Loucy (cell line): ENCODE measurements around the gene LDHA.
A peak's percentile ranks its signal among the peaks of the same experiment; 100 is the strongest.

Experiments
- H2AFZ ChIP-seq: fragments of 200-600 bp; sonication (generic); 2 replicates; pipeline ENCODE4 v1.6.0; 2016; ENCODE audit warnings: antibody characterized with exemption, mild to moderate bottlenecking, low read length, moderate library complexity
- H3F3A ChIP-seq: fragments of 200-600 bp; 2 replicates; pipeline ENCODE4 v1.6.0; 2016; ENCODE audit warnings: antibody characterized with exemption, low read depth, mild to moderate bottlenecking
- H3K27me3 ChIP-seq: fragments of 200-600 bp; sonication (generic); 2 replicates; pipeline ENCODE4 v1.6.1; 2014; ENCODE audit warnings: low read length, mild to moderate bottlenecking; ENCODE audit not compliant: insufficient read depth, poor library complexity, severe bottlenecking
- H3K36me3 ChIP-seq: fragments of 200-600 bp; sonication (generic); 2 replicates; pipeline ENCODE4 v1.6.1; 2016; ENCODE audit warnings: low read length; ENCODE audit not compliant: insufficient read depth
- H3K4me1 ChIP-seq: fragments of 200-600 bp; sonication (generic); 2 replicates; pipeline ENCODE4 v1.5.1; 2014; ENCODE audit warnings: low read length, mild to moderate bottlenecking; ENCODE audit not compliant: insufficient read depth, poor library complexity, severe bottlenecking
- H3K4me2 ChIP-seq: fragments of 200-600 bp; sonication (generic); 2 replicates; pipeline ENCODE4 v1.6.0; 2014; ENCODE audit warnings: antibody characterized with exemption, low read length, low read depth, mild to moderate bottlenecking; ENCODE audit not compliant: poor library complexity, severe bottlenecking
- H3K4me3 ChIP-seq: fragments of 200-600 bp; sonication (generic); 2 replicates; pipeline ENCODE4 v1.5.1; 2014; ENCODE audit warnings: low read length, mild to moderate bottlenecking, mixed read lengths; ENCODE audit not compliant: poor library complexity, severe bottlenecking
- H3K79me2 ChIP-seq: fragments of 200-600 bp; sonication (generic); 2 replicates; pipeline ENCODE4 v1.6.1; 2014; ENCODE audit warnings: low read length; ENCODE audit not compliant: insufficient read depth
- H3K9ac ChIP-seq: fragments of 200-600 bp; sonication (generic); 2 replicates; pipeline ENCODE4 v1.6.0; 2014; ENCODE audit warnings: mild to moderate bottlenecking, low read depth, low read length, moderate library complexity; ENCODE audit not compliant: poor library complexity, severe bottlenecking
- H3K9me2 ChIP-seq: fragments of 200-600 bp; sonication (generic); replicated peaks from 2 replicates; pipeline ENCODE4 v1.6.1; 2016; ENCODE audit warnings: low read depth, low read length, mixed read lengths
- H3K9me3 ChIP-seq: fragments of 200-600 bp; sonication (generic); 2 replicates; pipeline ENCODE4 v1.6.1; 2014; ENCODE audit warnings: mild to moderate bottlenecking, antibody characterized with exemption, low read length, low read depth; ENCODE audit not compliant: insufficient read depth
- H4K20me1 ChIP-seq: fragments of 200-600 bp; sonication (generic); 2 replicates; pipeline ENCODE4 v1.6.0; 2014; ENCODE audit warnings: antibody characterized with exemption, low read length, mild to moderate bottlenecking; ENCODE audit not compliant: insufficient read depth, poor library complexity, severe bottlenecking
- CTCF ChIP-seq: fragments of 200-600 bp; sonication (generic); conservative IDR thresholded peaks from 2 replicates; pipeline ENCODE4 v1.5.1; 2014; ENCODE audit warnings: mild to moderate bottlenecking, antibody characterized with exemption, low read length
- EZH2phosphoT487 ChIP-seq: fragments of 200-600 bp; IDR thresholded peaks from 2 replicates; pipeline ENCODE4 v1.6.1; 2018; ENCODE audit warnings: antibody characterized with exemption, mild to moderate bottlenecking, moderate library complexity, borderline replicate concordance

The LDHA gene

DNA sequence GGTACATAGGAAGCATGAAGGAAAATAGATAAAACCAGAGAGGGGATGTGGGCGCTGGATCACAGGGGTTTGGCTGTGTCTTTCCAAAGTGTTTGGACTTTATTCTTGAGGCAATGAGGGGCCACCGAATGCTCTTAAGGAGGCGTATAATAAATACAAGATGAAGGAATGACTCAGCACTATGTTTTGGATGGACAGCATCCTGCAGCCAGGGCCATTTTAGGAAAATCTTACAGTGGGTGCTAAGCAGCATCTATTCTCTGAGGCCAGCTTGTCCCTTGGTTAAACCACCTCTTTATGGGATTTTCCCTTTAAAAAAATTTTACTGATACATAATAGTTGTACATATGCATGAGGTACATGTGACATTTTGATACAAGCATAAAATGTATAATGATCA is 4.3 kb upstream of the LDHA start:
- H3K9me2 ChIP-seq, result no peaks in the 10 kb centered on the region
- peaks cover 23% of the 10 kb centered on the region for H3K4me1 ChIP-seq
- no peak overlapping the region for H3K4me2 ChIP-seq
- H4K20me1 ChIP-seq, result peaks cover 6% of the 10 kb centered on the region
- peaks cover 21% of the 10 kb centered on the region for H3K79me2 ChIP-seq
- H3K9me3 ChIP-seq, result no peaks in the 10 kb centered on the region
- no peak overlapping the region for H2AFZ ChIP-seq
- H3K27me3 ChIP-seq, result peaks cover 7% of the 10 kb centered on the region
- H3K4me3 ChIP-seq, result no peak overlapping the region
- H3F3A ChIP-seq, result no peaks in the 10 kb centered on the region
- no peak overlapping the region for H3K9ac ChIP-seq
- TF ChIP-seq CTCF (no peak), EZH2phosphoT487 (no peak)
- H3K36me3 ChIP-seq, result 0 out of 2 replicates have a peak, but pooled peaks cover 3% of the 10 kb centered on the region

DNA sequence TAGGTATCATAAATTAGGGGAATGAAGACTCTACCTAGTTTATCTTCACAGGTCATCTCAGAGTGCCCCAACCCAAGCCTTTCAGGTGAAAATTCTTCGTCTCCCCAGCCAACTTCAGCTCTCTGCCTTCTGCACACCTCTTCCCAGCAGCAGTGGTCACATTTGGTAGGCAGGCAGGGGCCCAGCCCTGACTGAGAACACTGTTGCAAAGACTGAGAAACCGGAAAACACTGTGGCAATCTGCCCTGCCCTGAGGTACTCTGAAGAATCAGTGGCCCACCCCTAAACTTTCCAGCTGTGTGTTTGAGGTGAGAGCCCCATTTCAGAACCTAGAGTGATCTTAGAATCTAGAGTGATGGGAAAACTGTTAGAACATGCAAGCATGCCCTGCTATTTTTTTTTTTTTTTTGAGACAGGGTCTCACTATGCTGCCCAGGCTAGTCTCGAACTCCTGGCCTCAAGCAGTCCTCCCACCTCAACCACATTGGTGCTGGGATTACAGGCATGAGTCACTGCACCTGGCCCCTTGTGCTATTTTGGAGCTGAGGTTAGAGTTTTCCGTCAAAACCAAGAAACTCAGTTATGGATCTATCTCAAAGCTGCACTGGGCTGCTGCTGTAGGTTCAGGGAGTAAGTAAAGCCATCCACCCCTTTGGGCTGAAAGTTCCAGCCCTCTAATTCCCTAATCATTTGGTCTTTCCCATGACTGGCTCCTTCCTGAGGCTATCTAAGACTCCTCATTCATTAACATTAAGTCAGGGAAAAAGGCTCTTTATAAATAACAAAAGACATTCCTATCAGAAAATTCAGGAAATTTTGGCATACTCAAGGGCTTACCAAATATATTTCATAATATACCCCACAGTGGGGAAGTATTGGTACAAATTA is 1.7 kb upstream of the LDHA start:
- H3K9me2 ChIP-seq, result no peaks in the 10 kb centered on the region
- peak overlapping the region; percentile 10 for H3K4me2 ChIP-seq
- H3F3A ChIP-seq, result peaks cover 5% of the 10 kb centered on the region; the same call in 1 of the 2 replicates
- no peak overlapping the region for H3K4me3 ChIP-seq
- TF ChIP-seq CTCF, result no peak
- no peak for TF ChIP-seq EZH2phosphoT487
- peaks cover 29% of the 10 kb centered on the region for H4K20me1 ChIP-seq
- H3K27me3 ChIP-seq, result peaks cover 13% of the 10 kb centered on the region
- H2AFZ ChIP-seq, result no peak overlapping the region
- H3K36me3 ChIP-seq, result peaks cover 17% of the 10 kb centered on the region
- H3K9ac ChIP-seq, result peak overlapping the region; percentile 100
- no peaks in the 10 kb centered on the region for H3K9me3 ChIP-seq
- peaks cover 36% of the 10 kb centered on the region for H3K4me1 ChIP-seq
- H3K79me2 ChIP-seq, result peaks cover 46% of the 10 kb centered on the region

- no peak for TF ChIP-seq EZH2phosphoT487
- TF ChIP-seq CTCF, result no peak
- peaks cover 5% of the 10 kb centered on the region; the same call in 1 of the 2 replicates for H3F3A ChIP-seq
- H3K9me3 ChIP-seq, result no peaks in the 10 kb centered on the region
- H4K20me1 ChIP-seq, result peaks cover 40% of the 10 kb centered on the region
- H3K4me2 ChIP-seq, result peak overlapping the region; percentile 88
- peaks cover 56% of the 10 kb centered on the region for H3K79me2 ChIP-seq
- H3K4me1 ChIP-seq, result peaks cover 43% of the 10 kb centered on the region
- H3K9ac ChIP-seq, result peak overlapping the region; percentile 100
- peak overlapping the region; percentile 94 for H3K4me3 ChIP-seq
- no peaks in the 10 kb centered on the region for H3K9me2 ChIP-seq
- peaks cover 13% of the 10 kb centered on the region for H3K27me3 ChIP-seq
- peaks cover 28% of the 10 kb centered on the region for H3K36me3 ChIP-seq
- H2AFZ ChIP-seq, result peak overlapping the region; percentile 65
These were observed 635 bp upstream of the LDHA start for GRCh38 chr11:18393581-18394274.
